ENCODE results near the gene VAV2. TPM values are rescaled to one million over a fixed set of nuclear protein-coding genes. Genes with fewer than 3 reads are reported as not detected.

The VAV2 gene
- total and polyA plus RNA-seq, 2 of the 4 experiments (the other 2 are of a cell fraction), result 10.8 to 13.4 TPM

DNA sequence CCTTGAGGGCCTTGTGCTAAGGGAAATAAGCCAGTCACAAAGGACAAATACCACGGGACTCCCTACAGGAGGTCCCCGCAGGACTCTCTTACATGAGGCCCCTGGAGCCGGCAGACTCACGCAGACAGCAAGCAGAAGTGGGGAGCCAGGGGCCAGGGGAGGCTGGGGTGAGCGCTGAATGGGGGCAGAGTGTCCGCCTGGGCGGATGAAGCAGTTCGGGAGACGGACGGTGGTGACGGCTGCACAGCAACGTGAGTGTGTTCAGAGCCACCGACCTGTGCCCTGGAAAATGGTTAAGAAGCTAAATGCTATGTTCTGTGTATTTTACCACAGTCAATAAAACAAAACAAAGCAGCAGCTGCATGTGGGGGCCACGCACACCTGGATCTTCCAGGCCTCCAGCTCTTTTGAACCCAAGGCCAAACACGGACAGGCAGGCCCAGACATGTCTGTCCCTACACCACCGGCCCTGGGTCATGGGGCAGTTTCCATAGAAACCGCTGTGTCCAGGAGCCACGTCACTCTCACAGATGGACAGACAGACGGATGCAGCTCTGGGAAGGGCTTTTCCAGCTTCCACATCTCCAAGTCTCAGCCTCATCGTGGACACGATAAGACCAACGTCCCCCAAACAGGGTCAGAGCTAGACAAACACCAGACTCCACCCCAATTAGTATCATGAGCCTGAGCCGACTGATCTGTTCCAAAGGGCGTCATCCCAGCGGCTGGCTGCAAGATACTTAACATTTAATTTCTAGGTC is 103.9 kb downstream of the VAV2 start:
- H3K79me1 ChIP-seq (ENCODE audit: low read depth in 1 of 2, low read length in 2 of 2), result peaks cover 20 to 74% of the 10 kb centered on the region in 2 experiments
- peak overlapping the region; percentile 76 for H2BK120ac ChIP-seq (ENCODE audit: low read depth, low read length)
- peaks cover 22% of the 10 kb centered on the region for H3K9me1 ChIP-seq (ENCODE audit: insufficient read depth, low read length)
- DNase-seq (no peak), ATAC-seq (ENCODE audit: low read depth) (no peak)
- intact Hi-C loops (cut with micrococcal nuclease), result no loop called here
- H3K27me3 ChIP-seq (ENCODE audit: control insufficient read depth, insufficient read depth, low read length), result no peaks in the 10 kb centered on the region
- peak overlapping the region; percentile 90; the same call in 1 of the 2 replicates for H3K23ac ChIP-seq (ENCODE audit: low read depth, low read length)
- 67% methylated on average over 3 of the region's 25 CpGs; no CpG with 5 or more reads in 1 of the 2 experiments for WGBS, 2 experiments (ENCODE audit: extremely low coverage in 2 of 2, insufficient read length in 1 of 2)
- in situ Hi-C loops (cut with MboI; ENCODE audit: low sequenced_read_pairs), result no loop called here
- H4K20me1 ChIP-seq (ENCODE audit: insufficient read depth, low read length), result peaks cover 23% of the 10 kb centered on the region
- no peak overlapping the region for H3K4me2 ChIP-seq (ENCODE audit: low read depth, low read length)
- H3K4me1 ChIP-seq (ENCODE audit: control insufficient read depth, insufficient read depth, low read length), result peaks cover 17% of the 10 kb centered on the region; the same call in 1 of the 2 replicates
- no peak overlapping the region; the same call in 1 of the 2 replicates for H3K56ac ChIP-seq (ENCODE audit: extremely low read depth, insufficient read depth, low read length)
- H3K14ac ChIP-seq (replicated peaks; ENCODE audit: low read depth, low read length), result peak overlapping the region; percentile 78
- H4K8ac ChIP-seq (ENCODE audit: low read depth in 2 of 2, low read length in 2 of 2), result peak overlapping the region; percentile 41 to 81; a peak in 3 of 4 replicates
- no peaks in the 10 kb centered on the region for H3K36me3 ChIP-seq (ENCODE audit: control insufficient read depth, insufficient read depth, low read length)
- H4K5ac ChIP-seq (ENCODE audit: low read depth, low read length), result peak overlapping the region; percentile 56
- no TSS peak for BruUV-seq (replicated peaks)
- no peak overlapping the region; the same call in 2 of the 3 replicates for H2BK15ac ChIP-seq (ENCODE audit: low read depth, low read length)
- peak overlapping the region; percentile 64 for H3K18ac ChIP-seq (ENCODE audit: low read depth, low read length)
- CTCF ChIA-PET, result interaction anchor here (0.8 kb wide), 1 partner anchor 642 kb away, joined by 3 read pairs; no protein-coding TSS in a partner anchor
- no peaks in the 10 kb centered on the region for H3K9me3 ChIP-seq (ENCODE audit: control insufficient read depth, insufficient read depth, low read length)
- POLR2A ChIA-PET (ENCODE audit: unreplicated experiment), result no interaction called here
- peak overlapping the region; percentile 32; the same call in 1 of the 2 replicates for H3K27ac ChIP-seq (ENCODE audit: insufficient read depth, low read length)
- peak overlapping the region; percentile 79 for H4K91ac ChIP-seq (ENCODE audit: insufficient read depth, low read depth, low read length)
- H3K4me3 ChIP-seq (ENCODE audit: insufficient read depth, low read depth, low read length), result no peak overlapping the region
- H3K4ac ChIP-seq (ENCODE audit: low read depth, low read length), result peak overlapping the region; percentile 91
- H2BK20ac ChIP-seq (ENCODE audit: low read depth, low read length), result no peak overlapping the region
- peak overlapping the region; percentile 77 for H2AK9ac ChIP-seq (replicated peaks; ENCODE audit: low read depth, low read length, poor library complexity)
- peak overlapping the region; percentile 86 for H2BK5ac ChIP-seq (ENCODE audit: low read depth, low read length, poor library complexity, severe bottlenecking)
- dilution Hi-C loops (cut with HindIII; ENCODE audit: low sequenced_read_pairs, unreplicated experiment), result no loop called here
- H3K9ac ChIP-seq (ENCODE audit: low read depth, low read length), result no peak overlapping the region
- H2AK5ac ChIP-seq (ENCODE audit: low read depth, low read length), result peak overlapping the region; percentile 58; the same call in 1 of the 2 replicates
- peak overlapping the region; percentile 53 for H2AFZ ChIP-seq (replicated peaks; ENCODE audit: low read length, poor library complexity)
- TF ChIP-seq MAFK (IDR thresholded peaks at IDR 0.05; ENCODE audit: low read depth, low read length) (no peak), BHLHE40 (IDR thresholded peaks at IDR 0.05; ENCODE audit: low read depth, low read length) (no peak), CEBPB (IDR thresholded peaks at IDR 0.05; ENCODE audit: low read depth, low read length) (no peak), FOS (IDR thresholded peaks at IDR 0.05; ENCODE audit: low read depth, low read length) (no peak), RCOR1 (IDR thresholded peaks at IDR 0.05; ENCODE audit: insufficient replicate concordance, low read length) (no peak), SMC3 (IDR thresholded peaks at IDR 0.05; ENCODE audit: low read depth, low read length) (no peak), RFX5 (IDR thresholded peaks at IDR 0.05; ENCODE audit: low read depth, low read length) (no peak), RAD21 (IDR thresholded peaks at IDR 0.05; ENCODE audit: low read length) (no peak), NFE2L2 (IDR thresholded peaks at IDR 0.05; ENCODE audit: low read depth, low read length) (no peak), CHD1 (IDR thresholded peaks at IDR 0.05; ENCODE audit: low read depth, low read length) (no peak), MAZ (IDR thresholded peaks at IDR 0.05; ENCODE audit: borderline replicate concordance, low read depth, low read length) (no peak), MXI1 (IDR thresholded peaks at IDR 0.05; ENCODE audit: borderline replicate concordance, low read depth, low read length) (no peak)
- TF ChIP-seq, protein P1, sequence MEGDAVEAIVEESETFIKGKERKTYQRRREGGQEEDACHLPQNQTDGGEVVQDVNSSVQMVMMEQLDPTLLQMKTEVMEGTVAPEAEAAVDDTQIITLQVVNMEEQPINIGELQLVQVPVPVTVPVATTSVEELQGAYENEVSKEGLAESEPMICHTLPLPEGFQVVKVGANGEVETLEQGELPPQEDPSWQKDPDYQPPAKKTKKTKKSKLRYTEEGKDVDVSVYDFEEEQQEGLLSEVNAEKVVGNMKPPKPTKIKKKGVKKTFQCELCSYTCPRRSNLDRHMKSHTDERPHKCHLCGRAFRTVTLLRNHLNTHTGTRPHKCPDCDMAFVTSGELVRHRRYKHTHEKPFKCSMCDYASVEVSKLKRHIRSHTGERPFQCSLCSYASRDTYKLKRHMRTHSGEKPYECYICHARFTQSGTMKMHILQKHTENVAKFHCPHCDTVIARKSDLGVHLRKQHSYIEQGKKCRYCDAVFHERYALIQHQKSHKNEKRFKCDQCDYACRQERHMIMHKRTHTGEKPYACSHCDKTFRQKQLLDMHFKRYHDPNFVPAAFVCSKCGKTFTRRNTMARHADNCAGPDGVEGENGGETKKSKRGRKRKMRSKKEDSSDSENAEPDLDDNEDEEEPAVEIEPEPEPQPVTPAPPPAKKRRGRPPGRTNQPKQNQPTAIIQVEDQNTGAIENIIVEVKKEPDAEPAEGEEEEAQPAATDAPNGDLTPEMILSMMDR (conservative IDR thresholded peaks at IDR 0.05; ENCODE audit: low read depth, low read length), result no peak
- TF ChIP-seq, protein P2, sequence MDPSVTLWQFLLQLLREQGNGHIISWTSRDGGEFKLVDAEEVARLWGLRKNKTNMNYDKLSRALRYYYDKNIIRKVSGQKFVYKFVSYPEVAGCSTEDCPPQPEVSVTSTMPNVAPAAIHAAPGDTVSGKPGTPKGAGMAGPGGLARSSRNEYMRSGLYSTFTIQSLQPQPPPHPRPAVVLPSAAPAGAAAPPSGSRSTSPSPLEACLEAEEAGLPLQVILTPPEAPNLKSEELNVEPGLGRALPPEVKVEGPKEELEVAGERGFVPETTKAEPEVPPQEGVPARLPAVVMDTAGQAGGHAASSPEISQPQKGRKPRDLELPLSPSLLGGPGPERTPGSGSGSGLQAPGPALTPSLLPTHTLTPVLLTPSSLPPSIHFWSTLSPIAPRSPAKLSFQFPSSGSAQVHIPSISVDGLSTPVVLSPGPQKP (IDR thresholded peaks at IDR 0.05; ENCODE audit: borderline replicate concordance, low read depth, low read length), result no peak
